HepG2 (cell line): ENCODE data around the gene MAP4K3. TPM values are rescaled to one million over a fixed set of nuclear protein-coding genes. Genes with fewer than 3 reads are reported as not detected.
A peak's percentile ranks its signal among the peaks of the same experiment; 100 is the strongest.

ENCODE experiments used
- ARID5B ChIP-seq: IDR thresholded peaks from 2 replicates; pipeline ENCODE4 v1.4.0; 2020; ENCODE audit warnings: mild to moderate bottlenecking, missing genetic modification reagents
- CREB3 ChIP-seq: sonication (generic); formaldehyde crosslinking; IDR thresholded peaks from 2 replicates; pipeline ENCODE4 v1.5.0; 2020; ENCODE audit warnings: missing genetic modification reagents
- DMAP1 ChIP-seq: IDR thresholded peaks from 2 replicates; pipeline ENCODE4 v1.6.1; 2016
- MAFF ChIP-seq: IDR thresholded peaks from 2 replicates; pipeline ENCODE4 v1.6.1; 2011; ENCODE audit warnings: low read depth, low read length, improper control_type of control experiment
- MAFG ChIP-seq: sonication (generic); formaldehyde crosslinking; IDR thresholded peaks from 2 replicates; pipeline ENCODE4 v1.5.1; 2020; ENCODE audit warnings: mild to moderate bottlenecking, missing genetic modification reagents
- NR2F6 ChIP-seq, 2 experiments: IDR thresholded peaks; 2 replicates each; pipeline ENCODE4 v1.6.1; 2016; ENCODE audit warnings: antibody characterized with exemption in 1 of 2, mild to moderate bottlenecking in 1 of 2
- SIN3A ChIP-seq: IDR thresholded peaks from 2 replicates; pipeline ENCODE4 v1.6.1; 2011; ENCODE audit warnings: low read depth, mild to moderate bottlenecking, control low read depth, low read length, borderline replicate concordance
- SMYD3 ChIP-seq: sonication (generic); formaldehyde crosslinking; IDR thresholded peaks from 2 replicates; pipeline ENCODE4 v1.8.1; 2023; ENCODE audit warnings: mild to moderate bottlenecking, missing genetic modification reagents
- TEAD3 ChIP-seq: optimal IDR thresholded peaks from 2 replicates; pipeline ENCODE3; 2016; ENCODE audit warnings: borderline replicate concordance
- THAP11 ChIP-seq: IDR thresholded peaks from 2 replicates; pipeline ENCODE4 v1.6.1; 2016; ENCODE audit warnings: missing biosample characterization, missing genetic modification reagents
- ZFX ChIP-seq: sonication (generic); formaldehyde crosslinking; IDR thresholded peaks from 2 replicates; pipeline ENCODE4 v1.4.0; 2020; ENCODE audit warnings: mild to moderate bottlenecking, low read depth, missing genetic modification reagents, moderate library complexity
- ZMAT3 ChIP-seq: sonication (generic); formaldehyde crosslinking; conservative IDR thresholded peaks from 2 replicates; pipeline ENCODE4 v1.7.0; 2021; ENCODE audit warnings: missing genetic modification reagents
- ZNF263 ChIP-seq: sonication (generic); formaldehyde crosslinking; IDR thresholded peaks from 2 replicates; pipeline ENCODE4 v1.4.0; 2020; ENCODE audit warnings: missing genetic modification reagents
- ZNF781 ChIP-seq: sonication (generic); formaldehyde crosslinking; IDR thresholded peaks from 2 replicates; pipeline ENCODE4 v1.5.1; 2020; ENCODE audit warnings: borderline replicate concordance, mild to moderate bottlenecking, missing genetic modification reagents; ENCODE audit errors: not compliant biosample characterization
- polyA plus RNA-seq, 8 experiments: library from polyadenylated mRNA; depleted of rRNA in 3 of 8; stranded (reverse) in 7 of 8; unstranded in 1 of 8; fragments of >200 nt; fragmentation: Illumina TruSeq in 4 of 8; extraction: Trizol in 4 of 8; gene quantifications; 2 replicates each; pipeline versions ENCODE4 v1.2.1 to v1.2.3, GENCODE V29; 2011 to 2016; ENCODE audit warnings: low read depth in 4 of 8, missing spikeins in 1 of 8, mixed read lengths in 1 of 8; ENCODE audit not compliant: insufficient read depth in 1 of 8
- total RNA-seq, 5 experiments: library from RNA; depleted of rRNA; stranded (reverse); fragments of >200 nt; fragmentation: Illumina TruSeq; extraction: Trizol; gene quantifications; 2 replicates each; pipeline ENCODE4 v1.2.3, GENCODE V29; 2016; ENCODE audit warnings: low read depth in 1 of 5
- TF ChIP-seq, protein P1 (sequence below): conservative IDR thresholded peaks from 2 replicates; pipeline ENCODE4 v1.6.1; 2018; ENCODE audit warnings: missing genetic modification reagents
- TF ChIP-seq, protein P2 (sequence below): sonication (generic); formaldehyde crosslinking; IDR thresholded peaks from 2 replicates; pipeline ENCODE4 v1.5.1; 2020; ENCODE audit warnings: mild to moderate bottlenecking, moderate library complexity, missing genetic modification reagents
- TF ChIP-seq, protein P3 (sequence below): sonication (generic); formaldehyde crosslinking; IDR thresholded peaks from 2 replicates; pipeline ENCODE4 v1.5.1; 2020; ENCODE audit warnings: mild to moderate bottlenecking, missing genetic modification reagents, moderate library complexity

The MAP4K3 gene
- total and polyA plus RNA-seq, 2 of the 13 experiments (the other 11 are each of a cell fraction or from before 2014, with no cell fraction given): 45.9 to 53.2 TPM

GRCh38 chr2:39227628-39228412 lies 209.3 kb downstream of the MAP4K3 start (continued):
- TF ChIP-seq ZMAT3 (CRISPR knock-in tag): 0 out of 2 replicates have a peak, but pooled peaks have one; percentile 31
- TF ChIP-seq, protein P1, sequence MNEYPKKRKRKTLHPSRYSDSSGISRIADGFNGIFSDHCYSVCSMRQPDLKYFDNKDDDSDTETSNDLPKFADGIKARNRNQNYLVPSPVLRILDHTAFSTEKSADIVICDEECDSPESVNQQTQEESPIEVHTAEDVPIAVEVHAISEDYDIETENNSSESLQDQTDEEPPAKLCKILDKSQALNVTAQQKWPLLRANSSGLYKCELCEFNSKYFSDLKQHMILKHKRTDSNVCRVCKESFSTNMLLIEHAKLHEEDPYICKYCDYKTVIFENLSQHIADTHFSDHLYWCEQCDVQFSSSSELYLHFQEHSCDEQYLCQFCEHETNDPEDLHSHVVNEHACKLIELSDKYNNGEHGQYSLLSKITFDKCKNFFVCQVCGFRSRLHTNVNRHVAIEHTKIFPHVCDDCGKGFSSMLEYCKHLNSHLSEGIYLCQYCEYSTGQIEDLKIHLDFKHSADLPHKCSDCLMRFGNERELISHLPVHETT: no peak
- TF ChIP-seq, protein P2, sequence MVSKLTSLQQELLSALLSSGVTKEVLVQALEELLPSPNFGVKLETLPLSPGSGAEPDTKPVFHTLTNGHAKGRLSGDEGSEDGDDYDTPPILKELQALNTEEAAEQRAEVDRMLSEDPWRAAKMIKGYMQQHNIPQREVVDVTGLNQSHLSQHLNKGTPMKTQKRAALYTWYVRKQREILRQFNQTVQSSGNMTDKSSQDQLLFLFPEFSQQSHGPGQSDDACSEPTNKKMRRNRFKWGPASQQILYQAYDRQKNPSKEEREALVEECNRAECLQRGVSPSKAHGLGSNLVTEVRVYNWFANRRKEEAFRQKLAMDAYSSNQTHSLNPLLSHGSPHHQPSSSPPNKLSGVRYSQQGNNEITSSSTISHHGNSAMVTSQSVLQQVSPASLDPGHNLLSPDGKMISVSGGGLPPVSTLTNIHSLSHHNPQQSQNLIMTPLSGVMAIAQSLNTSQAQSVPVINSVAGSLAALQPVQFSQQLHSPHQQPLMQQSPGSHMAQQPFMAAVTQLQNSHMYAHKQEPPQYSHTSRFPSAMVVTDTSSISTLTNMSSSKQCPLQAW (CRISPR knock-in tag): peak; percentile 54
- TF ChIP-seq, protein P3, sequence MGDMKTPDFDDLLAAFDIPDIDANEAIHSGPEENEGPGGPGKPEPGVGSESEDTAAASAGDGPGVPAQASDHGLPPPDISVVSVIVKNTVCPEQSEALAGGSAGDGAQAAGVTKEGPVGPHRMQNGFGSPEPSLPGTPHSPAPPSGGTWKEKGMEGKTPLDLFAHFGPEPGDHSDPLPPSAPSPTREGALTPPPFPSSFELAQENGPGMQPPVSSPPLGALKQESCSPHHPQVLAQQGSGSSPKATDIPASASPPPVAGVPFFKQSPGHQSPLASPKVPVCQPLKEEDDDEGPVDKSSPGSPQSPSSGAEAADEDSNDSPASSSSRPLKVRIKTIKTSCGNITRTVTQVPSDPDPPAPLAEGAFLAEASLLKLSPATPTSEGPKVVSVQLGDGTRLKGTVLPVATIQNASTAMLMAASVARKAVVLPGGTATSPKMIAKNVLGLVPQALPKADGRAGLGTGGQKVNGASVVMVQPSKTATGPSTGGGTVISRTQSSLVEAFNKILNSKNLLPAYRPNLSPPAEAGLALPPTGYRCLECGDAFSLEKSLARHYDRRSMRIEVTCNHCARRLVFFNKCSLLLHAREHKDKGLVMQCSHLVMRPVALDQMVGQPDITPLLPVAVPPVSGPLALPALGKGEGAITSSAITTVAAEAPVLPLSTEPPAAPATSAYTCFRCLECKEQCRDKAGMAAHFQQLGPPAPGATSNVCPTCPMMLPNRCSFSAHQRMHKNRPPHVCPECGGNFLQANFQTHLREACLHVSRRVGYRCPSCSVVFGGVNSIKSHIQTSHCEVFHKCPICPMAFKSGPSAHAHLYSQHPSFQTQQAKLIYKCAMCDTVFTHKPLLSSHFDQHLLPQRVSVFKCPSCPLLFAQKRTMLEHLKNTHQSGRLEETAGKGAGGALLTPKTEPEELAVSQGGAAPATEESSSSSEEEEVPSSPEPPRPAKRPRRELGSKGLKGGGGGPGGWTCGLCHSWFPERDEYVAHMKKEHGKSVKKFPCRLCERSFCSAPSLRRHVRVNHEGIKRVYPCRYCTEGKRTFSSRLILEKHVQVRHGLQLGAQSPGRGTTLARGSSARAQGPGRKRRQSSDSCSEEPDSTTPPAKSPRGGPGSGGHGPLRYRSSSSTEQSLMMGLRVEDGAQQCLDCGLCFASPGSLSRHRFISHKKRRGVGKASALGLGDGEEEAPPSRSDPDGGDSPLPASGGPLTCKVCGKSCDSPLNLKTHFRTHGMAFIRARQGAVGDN: peak; percentile 46; the same call in 1 of the 2 replicates
- no peak for TF ChIP-seq ZNF263 (CRISPR knock-in tag)
- 0 out of 2 replicates have a peak, but pooled peaks have one; percentile 12 for TF ChIP-seq NR2F6 (IDR thresholded peaks at IDR 0.05)
- TF ChIP-seq NR2F6 (CRISPR knock-in tag; IDR thresholded peaks at IDR 0.05): no peak
- peak; percentile 61 for TF ChIP-seq TEAD3 (CRISPR knock-in tag)
- peak; percentile 6; the same call in 1 of the 2 replicates for TF ChIP-seq SIN3A
- peak; percentile 37; the same call in 1 of the 2 replicates for TF ChIP-seq ZFX (CRISPR knock-in tag)
- peak; percentile 65; the same call in 1 of the 2 replicates for TF ChIP-seq THAP11 (CRISPR knock-in tag)
- peak; percentile 79 for TF ChIP-seq SMYD3 (CRISPR knock-in tag)
- TF ChIP-seq DMAP1 (CRISPR knock-in tag): peak; percentile 63; the same call in 1 of the 2 replicates
- TF ChIP-seq CREB3: no peak
- peak; percentile 65 for TF ChIP-seq ZNF781 (CRISPR knock-in tag)
- no peak for TF ChIP-seq MAFG (CRISPR knock-in tag)
- peak; percentile 76 for TF ChIP-seq ARID5B
- TF ChIP-seq MAFF: peak; percentile 55; the same call in 1 of the 2 replicates
